Liver (tissue), 3 donors: ENCODE measurements around the gene ABHD12B.

Experiments used
- ATF3 ChIP-seq: IDR thresholded peaks from 2 replicates; pipeline ENCODE4 v1.6.1; 2016; ENCODE audit warnings: antibody characterized with exemption
- CTCF ChIP-seq: fragments of 150-350 bp; IDR thresholded peaks from 2 replicates; pipeline ENCODE4 v1.5.1; 2017; ENCODE audit warnings: improper control_type of control experiment, low read depth, low read length; ENCODE audit not compliant: missing input control
- JUND ChIP-seq, 2 donors: IDR thresholded peaks; 2 replicates each; pipeline ENCODE4 v1.6.1; 2016; ENCODE audit warnings: antibody characterized with exemption in 2 of 2
- ZBTB33 ChIP-seq: IDR thresholded peaks from 2 replicates; pipeline ENCODE4 v1.6.1; 2016; ENCODE audit warnings: antibody characterized with exemption
- donor health status: healthy.
- donor health status: healthy.

- TF ChIP-seq CTCF (no peak), ZBTB33 (no peak), JUND (IDR thresholded peaks at IDR 0.05) (no peak), ATF3 (no peak)
Measured at GRCh38 chr14:50837271-50837670, 34.6 kb upstream of the ABHD12B start.
